Heart left ventricle (tissue), 16 donors: ENCODE measurements around the gene ZNF613. TPM values are rescaled to one million over a fixed set of nuclear protein-coding genes. Genes with fewer than 3 reads are reported as not detected.

ENCODE experiments used
- ATAC-seq, 4 donors: fragments of 200-7000 bp; cut with Tn5 transposase; one replicate each; pipeline ENCODE4 v1.9.1; 2020 to 2022; ENCODE audit warnings: moderate library complexity in 4 of 4, mild to moderate bottlenecking in 3 of 4, moderate number of reproducible peaks in 1 of 4
- DNase-seq, 5 donors: peaks; one replicate each; pipeline ENCODE4 v3.0.0-alpha.2; 2020
- H3K27ac ChIP-seq, 12 donors: fragments of 200-600 bp; sonication (generic) in 4 of 12; one replicate each; pipeline versions ENCODE4 v1.5.0 to v1.8.0; 2016 to 2022; ENCODE audit warnings: mild to moderate bottlenecking in 2 of 12
- H3K27me3 ChIP-seq, 9 donors: fragments of 200-600 bp; sonication (generic) in 2 of 9; one replicate each; pipeline versions ENCODE4 v1.5.1 to v1.8.0; 2016 to 2022; ENCODE audit warnings: mild to moderate bottlenecking in 3 of 9
- H3K36me3 ChIP-seq, 9 donors: fragments of 200-600 bp; sonication (generic) in 2 of 9; one replicate each; pipeline versions ENCODE4 v1.5.0 to v1.8.0; 2018 to 2022; ENCODE audit warnings: mild to moderate bottlenecking in 2 of 9
- H3K4me1 ChIP-seq, 12 donors: fragments of 200-600 bp; sonication (generic) in 4 of 12; one replicate each; pipeline versions ENCODE4 v1.5.0 to v1.8.0; 2016 to 2022; ENCODE audit warnings: mild to moderate bottlenecking in 3 of 12
- H3K4me3 ChIP-seq, 12 donors: fragments of 200-600 bp; sonication (generic) in 4 of 12; one replicate each; pipeline versions ENCODE4 v1.5.0 to v1.8.0; 2017 to 2022; ENCODE audit warnings: mild to moderate bottlenecking in 9 of 12, moderate library complexity in 4 of 12
- H3K9me3 ChIP-seq, 12 donors: fragments of 200-600 bp; sonication (generic) in 4 of 12; one replicate each; pipeline versions ENCODE4 v1.5.0 to v1.8.0; 2016 to 2022; ENCODE audit warnings: mild to moderate bottlenecking in 1 of 12
- POLR2A ChIP-seq, 2 donors: fragments of 450-650 bp; IDR thresholded peaks; one replicate each; pipeline ENCODE4 v1.6.1; 2017; ENCODE audit warnings: antibody characterized with exemption in 2 of 2, mild to moderate bottlenecking in 2 of 2, moderate library complexity in 2 of 2
- WGBS, 4 donors: extraction: QIAGEN DNeasy Blood & Tissue Kit in 2 of 4; methylation state at CpG; one replicate each; pipeline versions ENCODE4 v1.1.5 to v1.1.7; 2013 to 2018; 5-methylcytosine and 5-hydroxymethylcytosine counted together
- intact Hi-C, 10 donors: fragments of 100-400 bp; cut with DNase I; formaldehyde crosslinking; loops; one replicate each; pipeline versions ENCODE4 v1.11.1 to v1.14.2; 2022
- polyA plus RNA-seq, 2 donors: library from polyadenylated mRNA; stranded (reverse); fragments of 200-250 nt; gene quantifications; one replicate each; pipeline ENCODE4 v1.2.3, GENCODE V29; 2013
- total RNA-seq, 9 donors: library from RNA; depleted of rRNA in 2 of 9; stranded (reverse); fragments of >200 nt in 2 of 9; fragmentation: NEBNext Ultra II Directional in 3 of 9; extraction: Animal tissue kit (Norgen Biotek cat#: 25700) in 3 of 9; gene quantifications; one replicate each; pipeline versions ENCODE4 v1.1.0 to v1.2.4, GENCODE V29; 2016 to 2023
- TF ChIP-seq, protein P1 (sequence below), 12 donors: fragments of 200-600 bp; sonication (generic) in 4 of 12; IDR thresholded peaks; one replicate each; pipeline versions ENCODE4 v1.5.0 to v1.8.0; 2018 to 2022; ENCODE audit warnings: antibody characterized with exemption in 12 of 12, mild to moderate bottlenecking in 5 of 12
- donor health status: ischemic (EF 13 %, LVEDD 7.1; RV severe dilation, severe dysfunction).
- donor health status: healthy with polysubstance abuse.
- donor health status: DM: no; HTN: yes; CAD: no.
- donor health status: DM: no; HTN: no; CAD: no.
- donor health status: ischemic (EF 25% LVEDD 6.9; RV normal size, moderate dysfunction).
- donor health status: ischemic (EF 25% LVEDD 5.7; RV mildly dilated, moderate dysfunction).
- donor health status: healthy.
- donor health status: DM: yes; HTN: yes; CAD: no.
- donor health status: ischemic (EF 35%, LVEDD 5.7; RV mildly dilated, moderate dysfunction).
- donor health status: nonischemic (EF 11% LVEDD 7.7; RV severe dilation, severe dysfunction).
- donor health status: DM: yes; HTN: yes; CAD: no.
- donor health status: PGD.
- donor health status: ischemic (EF 29% LVEDD 5.4; RV normal size, mild dysfunction).
- donor health status: nonischemic (EF 23%, LVEDD 6.1; RV moderate dilation, normal function).

The ZNF613 gene
- total and polyA plus RNA-seq, 11 donors = 2.4 to 6.8 (median 4.3) TPM

DNA sequence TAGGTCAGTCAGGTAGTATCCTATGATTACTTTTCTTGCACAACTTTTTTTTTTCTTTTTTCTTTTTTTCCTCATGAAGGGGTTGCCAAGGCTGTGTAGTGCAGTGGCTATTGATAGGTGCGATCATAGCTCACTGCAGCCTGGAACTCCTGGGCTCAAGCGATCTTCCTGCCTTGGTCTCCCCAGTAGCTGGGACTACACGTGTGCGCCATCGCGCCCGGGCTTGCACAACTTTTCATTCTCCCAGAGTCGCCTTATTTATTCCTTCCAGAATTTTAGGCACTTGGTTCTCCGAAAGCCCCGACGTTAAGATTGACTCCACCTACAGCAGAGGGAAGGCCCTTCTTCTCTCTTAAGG is 867 bp upstream of the ZNF613 start:
- Histone ChIP-seq H3K27ac (peak overlapping the region; percentile 81 to 97 (median 88)), H3K4me1 (peaks cover 0 to 13% (median 8%) of the 10 kb centered on the region in 12 donors), H3K36me3 (peaks cover 0 to 23% (median 17%) of the 10 kb centered on the region in 9 donors), H3K4me3 (peak overlapping the region; percentile 60 to 95 (median 84)), H3K9me3 (peaks cover 1 to 59% (median 24%) of the 10 kb centered on the region in 12 donors), H3K27me3 (no peaks in the 10 kb centered on the region)
- peak in 1 of 2 donors; percentile 21 for TF ChIP-seq POLR2A (IDR thresholded peaks at IDR 0.05)
- TF ChIP-seq, protein P1, sequence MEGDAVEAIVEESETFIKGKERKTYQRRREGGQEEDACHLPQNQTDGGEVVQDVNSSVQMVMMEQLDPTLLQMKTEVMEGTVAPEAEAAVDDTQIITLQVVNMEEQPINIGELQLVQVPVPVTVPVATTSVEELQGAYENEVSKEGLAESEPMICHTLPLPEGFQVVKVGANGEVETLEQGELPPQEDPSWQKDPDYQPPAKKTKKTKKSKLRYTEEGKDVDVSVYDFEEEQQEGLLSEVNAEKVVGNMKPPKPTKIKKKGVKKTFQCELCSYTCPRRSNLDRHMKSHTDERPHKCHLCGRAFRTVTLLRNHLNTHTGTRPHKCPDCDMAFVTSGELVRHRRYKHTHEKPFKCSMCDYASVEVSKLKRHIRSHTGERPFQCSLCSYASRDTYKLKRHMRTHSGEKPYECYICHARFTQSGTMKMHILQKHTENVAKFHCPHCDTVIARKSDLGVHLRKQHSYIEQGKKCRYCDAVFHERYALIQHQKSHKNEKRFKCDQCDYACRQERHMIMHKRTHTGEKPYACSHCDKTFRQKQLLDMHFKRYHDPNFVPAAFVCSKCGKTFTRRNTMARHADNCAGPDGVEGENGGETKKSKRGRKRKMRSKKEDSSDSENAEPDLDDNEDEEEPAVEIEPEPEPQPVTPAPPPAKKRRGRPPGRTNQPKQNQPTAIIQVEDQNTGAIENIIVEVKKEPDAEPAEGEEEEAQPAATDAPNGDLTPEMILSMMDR (IDR thresholded peaks at IDR 0.05) = no peak
- intact Hi-C loops = loop anchor here in 7 of 10 donors (2.0 to 5.0 kb wide), 6 partner anchors 22 to 122 kb away; partner anchors contain the start of genes ZNF350 (in 4 of the 7), ZNF649 (in 2 of the 7), ZNF432 (in 1 of the 7) and ZNF577 (in 1 of the 7)
- ATAC-seq (peak in 1 of 4 donors; percentile 6), DNase-seq (no peak)
- WGBS, 4 donors = 12 to 20% (median 16%) methylated on average over 11 of the region's 11 CpGs

DNA sequence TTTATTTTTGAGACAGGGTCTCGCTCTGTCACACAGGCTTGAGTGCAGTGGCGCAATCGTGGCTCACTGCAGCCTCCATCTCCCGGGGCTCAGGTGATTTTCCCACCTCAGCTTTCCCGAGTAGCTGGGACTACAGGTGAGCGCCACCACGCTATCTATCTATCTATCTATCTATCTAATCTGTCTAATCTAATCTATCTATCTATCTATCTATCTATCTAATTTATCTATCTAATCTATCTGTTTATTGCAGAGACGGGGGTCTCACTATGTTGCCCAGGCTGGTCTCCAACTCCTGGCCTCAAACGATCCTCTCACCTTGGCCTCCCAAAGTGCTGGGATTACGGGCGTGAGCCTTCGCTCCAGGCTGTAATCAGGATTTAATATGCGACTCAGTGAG is 587 bp downstream of the ZNF613 start:
- TF ChIP-seq POLR2A (IDR thresholded peaks at IDR 0.05) = no peak
- TF ChIP-seq, protein P1 (IDR thresholded peaks at IDR 0.05) = no peak
- no peaks in the 10 kb centered on the region for H3K27me3 ChIP-seq
- H3K27ac ChIP-seq = peak overlapping the region in 7 of 12 donors; percentile 82 to 97 (median 87)
- H3K4me1 ChIP-seq = peaks cover 0 to 13% (median 8%) of the 10 kb centered on the region in 12 donors
- 33 to 37% (median 36%) methylated on average over 13 of the region's 13 CpGs for WGBS, 4 donors
- H3K36me3 ChIP-seq = peaks cover 0 to 36% (median 29%) of the 10 kb centered on the region in 9 donors
- DNase-seq = no peak
- intact Hi-C loops = loop anchor here in 7 of 10 donors (2.0 to 5.0 kb wide), 6 partner anchors 23 to 121 kb away; partner anchors contain the start of genes ZNF350 (in 4 of the 7), ZNF649 (in 2 of the 7), ZNF432 (in 1 of the 7) and ZNF577 (in 1 of the 7)
- no peak for ATAC-seq
- H3K4me3 ChIP-seq = peak overlapping the region; percentile 60 to 95 (median 84)
- H3K9me3 ChIP-seq = peaks cover 0 to 53% (median 11%) of the 10 kb centered on the region in 12 donors

DNA sequence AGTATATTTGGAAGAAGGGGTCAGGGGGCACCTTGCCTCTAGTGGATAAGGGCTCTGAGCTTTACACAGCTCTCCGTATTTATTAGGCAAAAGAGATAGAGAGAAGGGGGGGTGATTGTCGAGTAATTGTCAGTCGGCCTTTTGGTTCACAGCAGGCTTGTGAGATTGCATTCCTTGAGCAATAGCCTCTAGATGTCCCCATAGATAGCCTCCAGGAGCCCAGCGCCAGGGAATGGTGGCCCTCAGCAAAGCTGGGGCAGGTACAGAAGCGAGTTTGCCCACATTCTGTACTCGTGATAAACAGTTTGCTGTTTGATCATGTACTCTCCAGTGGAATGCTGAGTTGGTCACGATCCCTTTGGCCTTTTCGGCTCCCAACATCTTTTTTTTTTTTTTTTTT is 4.6 kb downstream of the ZNF613 start:
- 80 to 92% (median 89%) methylated on average over 8 of the region's 8 CpGs for WGBS, 4 donors
- no peak for TF ChIP-seq POLR2A (IDR thresholded peaks at IDR 0.05)
- TF ChIP-seq, protein P1 (IDR thresholded peaks at IDR 0.05) = no peak
- H3K4me3 ChIP-seq = no peak overlapping the region
- H3K27me3 ChIP-seq = no peaks in the 10 kb centered on the region
- ATAC-seq = no peak
- H3K4me1 ChIP-seq = peaks cover 0 to 12% (median 8%) of the 10 kb centered on the region in 12 donors
- DNase-seq = no peak
- peaks cover 0 to 64% (median 1%) of the 10 kb centered on the region in 12 donors for H3K9me3 ChIP-seq
- no peak overlapping the region for H3K27ac ChIP-seq
- intact Hi-C loops = no loop called here
- H3K36me3 ChIP-seq = peaks cover 2 to 75% (median 59%) of the 10 kb centered on the region in 9 donors

DNA sequence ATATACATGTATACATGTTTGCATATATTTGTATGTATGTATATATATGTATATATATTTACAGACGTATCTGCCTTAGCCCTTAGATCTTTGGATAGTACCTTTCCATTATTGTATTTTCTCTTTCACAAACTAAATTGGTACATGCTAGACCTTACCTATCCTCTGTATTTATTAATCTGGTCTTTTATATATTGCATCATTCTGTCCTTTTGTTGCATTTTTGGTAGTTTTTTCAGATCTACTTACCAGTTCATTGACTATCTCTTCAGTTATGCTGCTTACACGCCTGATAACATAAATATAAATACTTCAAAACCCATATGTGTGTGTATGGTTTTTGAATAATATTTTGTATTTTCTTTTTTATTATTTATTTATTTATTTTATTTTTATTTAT is 11.7 kb downstream of the ZNF613 start:
- ATAC-seq = no peak
- intact Hi-C loops = no loop called here
- Histone ChIP-seq H3K36me3 (peaks cover 19 to 100% (median 93%) of the 10 kb centered on the region in 9 donors), H3K27me3 (no peaks in the 10 kb centered on the region), H3K4me1 (no peaks in the 10 kb centered on the region), H3K4me3 (no peak overlapping the region), H3K9me3 (peaks cover 0 to 100% (median 49%) of the 10 kb centered on the region in 12 donors), H3K27ac (no peak overlapping the region)
- WGBS, 4 donors = 96 to 99% (median 98%) methylated on average over 2 of the region's 2 CpGs
- no peak for DNase-seq
- TF ChIP-seq, protein P1 (IDR thresholded peaks at IDR 0.05) = no peak
- TF ChIP-seq POLR2A (IDR thresholded peaks at IDR 0.05) = no peak
